ENCODE measurements around the gene ZNF830. TPM values are rescaled to one million over a fixed set of nuclear protein-coding genes. Genes with fewer than 3 reads are reported as not detected.

ZNF830 gene
- total RNA-seq, 2 experiments from 2014 or later, result 18.9 to 21.6 TPM

DNA sequence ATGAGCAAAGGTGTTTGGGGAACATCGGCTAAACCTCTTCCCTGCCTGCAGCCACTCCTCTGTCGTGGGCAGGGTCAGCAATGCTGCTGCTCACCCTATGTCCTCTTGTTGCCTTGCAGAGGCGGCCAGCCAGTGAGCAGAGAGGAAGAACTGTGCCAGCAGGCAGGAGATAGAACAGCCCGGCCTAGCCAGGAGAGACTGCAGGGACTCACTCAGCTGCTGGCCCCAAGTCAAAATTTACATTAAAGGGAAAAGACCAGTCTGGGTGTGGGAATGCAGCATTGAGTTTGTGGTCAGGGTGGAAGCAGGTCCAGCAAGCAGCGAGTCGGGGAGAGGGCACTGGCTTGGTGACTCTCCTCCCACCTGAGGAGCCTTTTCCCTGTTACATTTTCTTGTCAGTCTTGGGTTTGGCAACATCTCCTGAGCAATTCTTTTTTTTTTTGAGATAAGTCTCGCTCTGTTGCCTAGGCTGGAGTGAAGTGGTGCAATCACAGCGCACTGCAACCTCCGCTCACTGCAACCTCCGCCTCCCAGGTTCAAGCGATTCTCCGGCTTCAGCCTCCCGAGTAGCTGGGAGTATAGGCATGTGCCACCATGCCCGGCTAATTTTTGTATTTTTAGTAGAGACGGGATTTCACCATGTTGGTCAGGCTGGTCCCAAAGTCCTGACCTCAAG, 41.7 kb downstream of the ZNF830 start:
- Mint-ChIP-seq H3K27ac (no peak overlapping the region), H3K4me1 (peaks cover 3% of the 10 kb centered on the region), H3K27me3 (no peaks in the 10 kb centered on the region), H3K36me3 (no peaks in the 10 kb centered on the region), H3K9me3 (no peaks in the 10 kb centered on the region), H3K4me3 (no peak overlapping the region)
- DNase-seq, result no peak

DNA sequence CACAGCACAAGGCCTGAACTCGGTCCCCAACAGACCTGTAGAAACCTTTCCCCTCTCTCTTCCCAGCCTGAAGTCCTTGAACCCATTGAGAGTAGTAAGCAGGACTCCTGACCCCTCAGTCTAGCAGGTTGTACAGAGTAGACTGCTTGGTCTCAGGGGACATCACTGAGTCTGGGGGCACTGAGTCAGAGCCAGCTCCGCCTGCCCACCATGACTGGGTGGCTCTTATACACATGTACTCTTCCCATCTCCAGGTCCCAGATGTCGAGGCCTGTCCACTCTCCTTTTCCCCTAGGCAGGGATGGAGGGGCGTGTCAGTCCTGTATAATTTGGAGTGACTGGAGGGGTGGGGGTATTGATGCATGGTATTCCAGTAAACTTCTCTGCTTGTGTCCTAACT, 42.4 kb downstream of the ZNF830 start:
- Mint-ChIP-seq H3K36me3 (peaks cover under 1% of the 10 kb centered on the region), H3K27me3 (no peaks in the 10 kb centered on the region), H3K4me1 (no peaks in the 10 kb centered on the region), H3K4me3 (no peak overlapping the region), H3K27ac (no peak overlapping the region), H3K9me3 (no peaks in the 10 kb centered on the region)
- no peak for DNase-seq

GRCh38 chr17:35006345-35006744, 45.0 kb downstream of the ZNF830 start:
- Mint-ChIP-seq H3K4me1 (no peaks in the 10 kb centered on the region), H3K9me3 (no peaks in the 10 kb centered on the region), H3K36me3 (peaks cover 5% of the 10 kb centered on the region), H3K4me3 (no peak overlapping the region), H3K27ac (no peak overlapping the region), H3K27me3 (no peaks in the 10 kb centered on the region)
- DNase-seq, result no peak

DNA sequence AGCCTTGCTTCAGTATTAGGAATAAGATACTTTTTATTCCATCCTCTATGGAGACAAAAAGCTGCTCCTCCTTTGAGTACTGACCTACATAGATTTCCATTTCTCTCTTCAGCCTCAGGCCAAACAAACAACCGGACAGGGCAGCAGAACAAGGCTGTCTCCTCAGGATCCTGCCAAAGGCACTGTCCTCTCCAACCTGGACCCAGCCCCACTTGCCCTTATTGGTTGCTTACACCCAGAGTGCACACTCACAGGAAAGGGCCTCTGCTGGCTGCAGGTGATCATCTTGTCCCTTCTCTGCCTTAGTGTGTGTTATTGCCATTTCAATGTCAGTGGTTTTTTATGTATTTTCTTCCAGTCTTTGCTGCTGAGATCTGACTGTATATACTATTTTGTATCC, 45.6 kb downstream of the ZNF830 start:
- no peak overlapping the region for H3K27ac Mint-ChIP-seq
- no peak for DNase-seq
- no peaks in the 10 kb centered on the region for H3K27me3 Mint-ChIP-seq
- H3K36me3 Mint-ChIP-seq, result peaks cover 5% of the 10 kb centered on the region
- no peaks in the 10 kb centered on the region for H3K4me1 Mint-ChIP-seq
- H3K9me3 Mint-ChIP-seq, result no peaks in the 10 kb centered on the region
- H3K4me3 Mint-ChIP-seq, result no peak overlapping the region

DNA sequence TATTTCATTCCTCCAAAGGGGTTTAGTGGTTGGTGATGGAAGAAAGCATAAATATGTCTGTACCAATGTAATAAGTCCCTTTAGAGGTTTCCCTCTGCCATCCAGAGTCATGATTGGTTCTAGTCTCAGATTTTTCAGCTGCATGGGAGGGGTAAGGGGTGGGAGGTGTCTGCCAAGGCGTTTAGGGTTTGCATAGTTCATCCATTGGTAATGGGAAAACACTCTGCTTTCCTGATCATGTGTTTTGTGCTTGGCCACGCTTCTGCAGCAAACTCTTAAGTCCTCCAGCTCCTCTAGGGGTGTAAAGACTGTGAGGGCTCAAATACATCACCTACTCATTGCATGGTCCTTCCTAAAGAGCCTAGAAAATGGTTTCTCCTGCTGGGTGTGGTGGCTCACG, 48.8 kb downstream of the ZNF830 start:
- no peak overlapping the region for H3K4me3 Mint-ChIP-seq
- DNase-seq, result no peak
- no peaks in the 10 kb centered on the region for H3K4me1 Mint-ChIP-seq
- peaks cover 5% of the 10 kb centered on the region for H3K36me3 Mint-ChIP-seq
- H3K27ac Mint-ChIP-seq, result no peak overlapping the region
- H3K27me3 Mint-ChIP-seq, result no peaks in the 10 kb centered on the region
- no peaks in the 10 kb centered on the region for H3K9me3 Mint-ChIP-seq

DNA sequence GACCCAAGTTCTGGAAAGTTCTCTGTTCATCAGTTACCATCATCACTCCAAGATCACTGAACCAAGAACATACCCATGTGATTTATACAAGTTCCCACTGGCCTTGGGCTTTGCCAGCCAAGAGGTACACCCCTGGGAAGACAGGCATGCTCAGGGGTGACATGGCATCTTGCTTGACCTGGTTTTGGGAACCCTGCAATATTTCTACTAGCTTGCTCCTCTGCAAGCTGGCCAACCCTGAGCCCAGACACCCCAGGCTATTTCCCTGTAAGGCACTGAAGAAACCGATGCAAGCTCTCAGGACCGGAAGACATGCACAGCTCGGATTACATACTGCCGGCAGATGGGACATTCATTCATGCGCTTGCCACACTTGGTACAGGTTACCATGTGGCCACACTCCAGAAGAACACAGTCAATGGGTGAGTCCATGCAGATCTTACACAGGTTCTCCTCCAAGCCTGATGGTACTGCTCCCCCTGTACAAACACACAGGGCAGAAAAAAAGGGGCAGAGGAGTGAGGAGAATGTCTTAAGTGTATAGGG, 50.4 kb downstream of the ZNF830 start:
- DNase-seq, result no peak
- peaks cover 5% of the 10 kb centered on the region for H3K36me3 Mint-ChIP-seq
- H3K9me3 Mint-ChIP-seq, result no peaks in the 10 kb centered on the region
- H3K4me3 Mint-ChIP-seq, result no peak overlapping the region
- no peaks in the 10 kb centered on the region for H3K27me3 Mint-ChIP-seq
- H3K4me1 Mint-ChIP-seq, result no peaks in the 10 kb centered on the region
- no peak overlapping the region for H3K27ac Mint-ChIP-seq

Other genes with a start within 250 kb of the ZNF830 start
- gene CCT6B, start 80 bp upstream of the ZNF830 start, total RNA-seq, result 1 to 10 TPM; 1.8 to 1.9 TPM
- gene LIG3, start 19.0 kb downstream of the ZNF830 start, total RNA-seq, result 10 to 100 TPM; 43.5 to 45.7 TPM
- 10 to 100 TPM in 1 of 2 experiments, 1 to 10 TPM in 1; 9.6 to 10.3 TPM for gene RFFL, start 102.2 kb downstream of the ZNF830 start, total RNA-seq
- 10 to 100 TPM; 25.8 to 30.8 TPM for gene RAD51D, start 158.3 kb downstream of the ZNF830 start, total RNA-seq
- not detected for gene FNDC8, start 160.1 kb downstream of the ZNF830 start, total RNA-seq
- 10 to 100 TPM; 59.9 to 61.8 TPM for gene NLE1, start 180.8 kb downstream of the ZNF830 start, total RNA-seq
- gene UNC45B, start 186.3 kb downstream of the ZNF830 start, total RNA-seq, result under 1 TPM; 0.06 to 0.10 TPM
- gene SLC35G3, start 232.9 kb downstream of the ZNF830 start, total RNA-seq, result not detected

Data from activated naive CD8-positive, alpha-beta T cell treated with anti-CD3 and anti-CD28 coated beads for 36 hours (primary cell).